Measurements from ENCODE around the gene PPP1R15B. TPM values are rescaled to one million over a fixed set of nuclear protein-coding genes. Genes with fewer than 3 reads are reported as not detected.
A peak's percentile ranks its signal among the peaks of the same experiment; 100 is the strongest.

Gene PPP1R15B
- 10 to 100 TPM; 42.8 to 56.4 (median 51.4) TPM for total RNA-seq

DNA sequence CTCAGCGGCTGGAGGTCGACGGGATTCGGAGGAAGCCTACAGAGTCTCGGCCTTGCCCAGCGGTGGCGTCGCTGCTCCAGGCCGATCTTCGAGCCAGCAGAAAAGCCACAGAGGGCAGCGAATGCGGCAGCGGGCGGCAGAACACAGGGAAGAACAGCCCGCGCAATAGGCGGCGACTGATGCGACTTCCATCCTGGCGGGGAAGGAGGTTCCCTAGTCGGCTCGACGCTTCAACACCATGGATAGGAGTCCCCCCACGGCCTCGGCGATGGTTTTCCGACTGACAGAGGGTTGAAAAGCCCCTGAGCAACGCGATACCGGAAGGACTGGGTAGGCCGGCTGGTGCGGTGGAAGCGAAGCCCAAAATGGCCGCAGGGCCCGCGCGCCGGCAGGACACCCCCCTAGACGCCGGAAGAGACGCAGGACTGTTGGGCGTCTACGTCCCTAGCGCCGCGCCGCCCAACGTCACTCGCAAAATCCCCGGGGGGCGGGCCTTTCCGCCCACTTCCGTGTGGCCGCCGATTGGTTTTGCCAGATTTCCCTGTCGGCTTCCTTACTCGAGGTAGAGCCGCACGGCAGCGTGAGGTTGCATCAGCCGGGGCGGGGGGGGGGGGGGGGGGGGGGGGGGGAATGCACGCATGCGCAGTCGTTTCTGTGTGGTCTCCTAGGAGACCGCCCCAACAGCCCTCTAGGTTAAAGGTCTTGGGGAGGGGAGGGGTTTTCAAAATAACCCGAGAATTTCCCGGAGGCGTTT, at the start of gene PPP1R15B:
Gene PPP1R15B, minus strand, starts transcription at position 367 of the 754 bp plus-strand sequence. CDS start 406 bp downstream, outside the sequence.
- intact Hi-C loops (cut with DNase I) = no loop called here

DNA sequence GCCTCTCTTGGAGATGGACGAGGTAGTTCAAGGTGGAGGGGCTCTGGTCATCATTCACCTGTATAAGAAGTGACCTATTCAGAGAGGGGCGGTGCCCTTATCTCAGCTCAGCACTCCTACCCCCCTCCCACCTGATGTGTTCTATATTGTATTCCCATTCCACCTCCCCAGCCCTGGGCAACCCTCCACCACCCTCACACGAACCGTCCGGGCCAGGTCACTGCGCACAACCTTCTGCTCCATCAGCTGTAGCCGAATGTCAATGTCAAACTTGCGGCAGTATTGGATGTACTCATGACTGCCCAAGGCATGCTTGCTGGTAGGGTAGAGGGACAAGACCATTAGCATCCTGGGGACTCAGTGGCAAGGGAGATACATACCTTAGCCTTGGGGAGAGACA, 48.7 kb upstream of the PPP1R15B start:
- peaks cover 49 to 56% (median 53%) of the 10 kb centered on the region in 4 donors for H3K4me1 ChIP-seq
- intact Hi-C loops (cut with DNase I) = no loop called here
- H3K36me3 ChIP-seq = peaks cover 13 to 73% (median 60%) of the 10 kb centered on the region in 4 donors

More for the DNA sequence above, at the start of gene PPP1R15B:
- TF ChIP-seq POLR2AphosphoS5 (IDR thresholded peaks at IDR 0.05) = peak; percentile 97 to 99
- TF ChIP-seq POLR2A (IDR thresholded peaks at IDR 0.05; ENCODE audit: low read depth) = peak; percentile 91
- TF ChIP-seq, protein P1, sequence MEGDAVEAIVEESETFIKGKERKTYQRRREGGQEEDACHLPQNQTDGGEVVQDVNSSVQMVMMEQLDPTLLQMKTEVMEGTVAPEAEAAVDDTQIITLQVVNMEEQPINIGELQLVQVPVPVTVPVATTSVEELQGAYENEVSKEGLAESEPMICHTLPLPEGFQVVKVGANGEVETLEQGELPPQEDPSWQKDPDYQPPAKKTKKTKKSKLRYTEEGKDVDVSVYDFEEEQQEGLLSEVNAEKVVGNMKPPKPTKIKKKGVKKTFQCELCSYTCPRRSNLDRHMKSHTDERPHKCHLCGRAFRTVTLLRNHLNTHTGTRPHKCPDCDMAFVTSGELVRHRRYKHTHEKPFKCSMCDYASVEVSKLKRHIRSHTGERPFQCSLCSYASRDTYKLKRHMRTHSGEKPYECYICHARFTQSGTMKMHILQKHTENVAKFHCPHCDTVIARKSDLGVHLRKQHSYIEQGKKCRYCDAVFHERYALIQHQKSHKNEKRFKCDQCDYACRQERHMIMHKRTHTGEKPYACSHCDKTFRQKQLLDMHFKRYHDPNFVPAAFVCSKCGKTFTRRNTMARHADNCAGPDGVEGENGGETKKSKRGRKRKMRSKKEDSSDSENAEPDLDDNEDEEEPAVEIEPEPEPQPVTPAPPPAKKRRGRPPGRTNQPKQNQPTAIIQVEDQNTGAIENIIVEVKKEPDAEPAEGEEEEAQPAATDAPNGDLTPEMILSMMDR (IDR thresholded peaks at IDR 0.05) = no peak
- TF ChIP-seq EP300 (IDR thresholded peaks at IDR 0.05) = no peak
- no peaks in the 10 kb centered on the region for H3K9me3 ChIP-seq
- peak; percentile 99 for DNase-seq (ENCODE audit: extremely low spot score)
- H3K4me3 ChIP-seq = peak within 1 kb of the TSS; percentile 71 to 98 (median 90)
- H3K36me3 ChIP-seq = peaks cover 0 to 8% (median 0%) of the 10 kb centered on the region in 4 donors
- WGBS = under 1% methylated on average over 47 of the region's 69 CpGs
- peak within 1 kb of the TSS; percentile 98 to 99 (median 98) for H3K27ac ChIP-seq (replicated peaks in 1 of 4)
- no peaks in the 10 kb centered on the region for H3K27me3 ChIP-seq
- peaks cover 12 to 22% (median 19%) of the 10 kb centered on the region in 4 donors for H3K4me1 ChIP-seq

DNA sequence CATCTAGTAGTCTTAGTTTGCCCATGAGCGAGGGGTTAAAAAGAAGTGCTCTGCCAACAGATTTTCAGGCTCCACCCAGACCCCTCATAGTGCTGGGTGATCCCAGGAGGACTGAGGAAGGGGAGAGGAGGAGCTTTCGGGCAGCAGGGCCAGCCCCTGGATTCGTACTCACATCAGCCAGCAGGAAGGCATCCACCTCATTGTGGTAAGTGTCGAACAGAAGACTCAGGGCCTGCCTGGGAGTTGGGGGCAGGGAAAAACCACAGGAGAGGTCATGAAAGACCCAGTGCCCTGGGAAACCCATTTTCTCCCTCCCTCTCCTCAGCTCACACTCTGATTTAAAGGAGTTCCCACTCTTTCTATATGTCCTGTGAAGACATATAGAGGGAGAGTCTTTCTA, 48.1 kb upstream of the PPP1R15B start:
- Histone ChIP-seq H3K4me3 (no peak overlapping the region), H3K4me1 (peaks cover 43 to 49% (median 46%) of the 10 kb centered on the region in 4 donors), H3K36me3 (peaks cover 19 to 79% (median 67%) of the 10 kb centered on the region in 4 donors), H3K9me3 (no peaks in the 10 kb centered on the region), H3K27ac (replicated peaks in 1 of 4) (no peak overlapping the region), H3K27me3 (no peaks in the 10 kb centered on the region)
- DNase-seq (ENCODE audit: extremely low spot score) = no peak
- intact Hi-C loops (cut with DNase I) = no loop called here
- no peak for TF ChIP-seq POLR2AphosphoS5 (IDR thresholded peaks at IDR 0.05)
- no peak for TF ChIP-seq EP300 (IDR thresholded peaks at IDR 0.05)
- TF ChIP-seq, protein P1 (IDR thresholded peaks at IDR 0.05) = no peak
- TF ChIP-seq POLR2A (IDR thresholded peaks at IDR 0.05; ENCODE audit: low read depth) = no peak
- WGBS = 72% methylated on average over 4 of the region's 4 CpGs

More for the DNA sequence above, 48.7 kb upstream of the PPP1R15B start:
- Histone ChIP-seq H3K4me3 (no peak overlapping the region), H3K27me3 (no peaks in the 10 kb centered on the region), H3K27ac (replicated peaks in 1 of 4) (peak overlapping the region in 2 of 4 donors; percentile 46 to 69), H3K9me3 (no peaks in the 10 kb centered on the region)
- TF ChIP-seq, protein P1 (IDR thresholded peaks at IDR 0.05) = no peak
- no peak for TF ChIP-seq POLR2AphosphoS5 (IDR thresholded peaks at IDR 0.05)
- no peak for TF ChIP-seq POLR2A (IDR thresholded peaks at IDR 0.05; ENCODE audit: low read depth)
- no peak for TF ChIP-seq EP300 (IDR thresholded peaks at IDR 0.05)
- 94% methylated on average over 8 of the region's 8 CpGs for WGBS
- DNase-seq (ENCODE audit: extremely low spot score) = no peak

DNA sequence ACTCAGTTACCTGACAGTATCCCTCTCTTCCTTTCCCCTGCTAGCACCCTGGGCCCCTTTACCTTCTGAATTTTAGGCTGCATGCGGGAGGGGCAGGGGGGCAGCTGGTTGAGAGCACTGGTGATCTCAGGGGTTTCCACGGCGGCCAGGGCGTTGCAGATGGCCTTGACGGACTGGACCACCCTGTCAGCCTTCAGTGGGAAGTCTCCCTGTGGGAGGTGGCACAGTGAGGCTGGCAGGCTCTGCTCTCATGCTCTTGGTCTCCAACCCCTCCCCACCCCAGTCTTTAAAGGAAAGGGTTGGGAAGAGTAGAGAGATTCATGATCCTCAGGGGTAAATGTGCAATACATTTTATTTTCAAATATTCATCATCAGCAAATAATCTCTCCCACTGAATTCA, 46.0 kb upstream of the PPP1R15B start:
- Histone ChIP-seq H3K27ac (replicated peaks in 1 of 4) (no peak overlapping the region), H3K4me3 (no peak overlapping the region), H3K9me3 (no peaks in the 10 kb centered on the region), H3K27me3 (no peaks in the 10 kb centered on the region), H3K4me1 (peaks cover 25 to 41% (median 28%) of the 10 kb centered on the region in 4 donors), H3K36me3 (peaks cover 19 to 84% (median 78%) of the 10 kb centered on the region in 4 donors)
- no peak for TF ChIP-seq EP300 (IDR thresholded peaks at IDR 0.05)
- TF ChIP-seq, protein P1 (IDR thresholded peaks at IDR 0.05) = no peak
- no peak for TF ChIP-seq POLR2A (IDR thresholded peaks at IDR 0.05; ENCODE audit: low read depth)
- TF ChIP-seq POLR2AphosphoS5 (IDR thresholded peaks at IDR 0.05) = no peak
- intact Hi-C loops (cut with DNase I) = no loop called here
- whole genome bisulfite sequencing = 74% methylated on average over 5 of the region's 5 CpGs
- DNase-seq (ENCODE audit: extremely low spot score) = no peak

Measured in esophagus muscularis mucosa (tissue), 4 donors.